ENCODE data around the gene MYL6. TPM values are rescaled to one million over a fixed set of nuclear protein-coding genes. Genes with fewer than 3 reads are reported as not detected.

The MYL6 gene
- total and polyA plus RNA-seq, 9 of the 15 experiments (the other 6 are each of a cell fraction or from before 2014, with no cell fraction given), result 557 to 1,664 (median 958) TPM

GRCh38 chr12:56117778-56118687 lies 40.1 kb upstream of the MYL6 start, which contains the start of gene ZC3H10 (continued):
- TF ChIP-seq ZNF174 (CRISPR knock-in tag; IDR thresholded peaks at IDR 0.05), result no peak; the same call in 1 of the 2 replicates
- peak; percentile 95 for TF ChIP-seq HDGF (IDR thresholded peaks at IDR 0.05)
- TF ChIP-seq CAMTA2 (CRISPR knock-in tag; conservative IDR thresholded peaks at IDR 0.05), result peak; percentile 93; the same call in 1 of the 2 replicates
- TF ChIP-seq CREM (IDR thresholded peaks at IDR 0.05; ENCODE audit: low read depth), result peak; percentile 87
- peak; percentile 96 for TF ChIP-seq NR2C2 (CRISPR knock-in tag; IDR thresholded peaks at IDR 0.05)
- peak; percentile 99 for TF ChIP-seq NR2C2 (tag; IDR thresholded peaks at IDR 0.05)
- TF ChIP-seq HMG20B (CRISPR knock-in tag; IDR thresholded peaks at IDR 0.05), result no peak
- TF ChIP-seq ILF3 (IDR thresholded peaks at IDR 0.05; ENCODE audit: borderline replicate concordance), result peak; percentile 98
- TF ChIP-seq, protein P1, sequence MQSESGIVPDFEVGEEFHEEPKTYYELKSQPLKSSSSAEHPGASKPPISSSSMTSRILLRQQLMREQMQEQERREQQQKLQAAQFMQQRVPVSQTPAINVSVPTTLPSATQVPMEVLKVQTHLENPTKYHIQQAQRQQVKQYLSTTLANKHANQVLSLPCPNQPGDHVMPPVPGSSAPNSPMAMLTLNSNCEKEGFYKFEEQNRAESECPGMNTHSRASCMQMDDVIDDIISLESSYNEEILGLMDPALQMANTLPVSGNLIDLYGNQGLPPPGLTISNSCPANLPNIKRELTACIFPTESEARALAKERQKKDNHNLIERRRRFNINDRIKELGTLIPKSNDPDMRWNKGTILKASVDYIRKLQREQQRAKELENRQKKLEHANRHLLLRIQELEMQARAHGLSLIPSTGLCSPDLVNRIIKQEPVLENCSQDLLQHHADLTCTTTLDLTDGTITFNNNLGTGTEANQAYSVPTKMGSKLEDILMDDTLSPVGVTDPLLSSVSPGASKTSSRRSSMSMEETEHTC (IDR thresholded peaks at IDR 0.05), result no peak
- no peak for TF ChIP-seq SRSF9 (IDR thresholded peaks at IDR 0.05; ENCODE audit: borderline replicate concordance, low read depth, low read length)
- TF ChIP-seq HDAC2 (IDR thresholded peaks at IDR 0.05), result no peak
- TF ChIP-seq ZBTB11 (CRISPR knock-in tag; IDR thresholded peaks at IDR 0.05), result peak in 1 of 3 experiments; percentile 88; a peak in 3 of 6 replicates
- TF ChIP-seq NFE2 (IDR thresholded peaks at IDR 0.05; ENCODE audit: low read depth), result 0 out of 2 replicates have a peak, but pooled peaks have one; percentile 1
- peak; percentile 54; the same call in 1 of the 2 replicates for TF ChIP-seq NFATC3 (IDR thresholded peaks at IDR 0.05)
- TF ChIP-seq RREB1 (CRISPR knock-in tag; IDR thresholded peaks at IDR 0.05), result peak; percentile 61; the same call in 1 of the 2 replicates
- peak; percentile 58; the same call in 1 of the 2 replicates for TF ChIP-seq STAT5A (IDR thresholded peaks at IDR 0.05; ENCODE audit: borderline replicate concordance, low read length)

All from K562 (cell line).